ENCODE results near the gene ZNF324.

DNA sequence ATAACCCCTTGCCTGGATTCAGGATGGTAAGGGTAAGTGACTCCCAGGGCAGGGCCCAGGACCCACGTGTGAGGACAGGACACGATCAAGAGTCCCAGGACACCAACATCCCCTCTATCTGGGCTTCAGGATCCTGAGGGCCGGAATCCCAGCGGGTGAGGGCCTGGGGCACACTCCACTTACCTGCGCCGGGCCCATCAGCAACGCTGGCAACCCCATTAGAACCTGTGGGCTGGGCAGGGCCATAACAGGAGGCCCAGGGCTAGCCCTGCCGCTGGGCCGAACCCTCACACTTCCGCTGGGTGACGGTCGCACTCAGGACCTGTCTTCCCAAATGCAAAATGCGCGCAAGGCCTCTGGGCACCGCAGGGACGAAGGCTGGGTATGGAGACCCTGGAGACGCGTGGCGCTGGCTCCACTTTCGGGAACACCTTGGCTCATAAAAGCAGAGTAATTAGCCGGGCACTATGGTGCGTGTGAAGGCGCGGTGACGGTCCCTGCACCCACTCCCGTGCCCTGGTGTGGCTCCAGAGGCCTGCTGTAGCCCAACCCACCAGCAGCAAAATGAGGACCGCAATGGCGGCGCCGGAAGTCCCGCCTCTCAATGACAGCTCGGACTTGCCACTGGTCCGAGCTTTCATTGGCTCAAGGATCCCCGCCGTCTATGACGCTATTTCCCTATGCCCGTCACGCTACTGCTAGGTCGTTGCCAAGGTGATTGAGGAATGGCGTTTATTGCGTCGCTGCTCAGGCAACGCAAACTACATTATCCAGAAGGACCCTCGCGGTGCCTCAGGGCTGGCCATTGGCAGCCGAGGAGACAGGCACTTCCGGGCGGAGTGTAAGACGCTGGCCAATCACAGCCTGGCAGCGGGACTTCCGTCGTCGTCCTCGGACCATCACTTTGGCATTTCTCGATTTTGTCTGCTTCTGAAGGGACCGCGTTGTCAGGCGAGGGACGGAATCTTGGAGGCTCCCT, 27.0 kb upstream of the ZNF324 start, which contains the start of gene ZNF132:
- TF ChIP-seq, protein P1, sequence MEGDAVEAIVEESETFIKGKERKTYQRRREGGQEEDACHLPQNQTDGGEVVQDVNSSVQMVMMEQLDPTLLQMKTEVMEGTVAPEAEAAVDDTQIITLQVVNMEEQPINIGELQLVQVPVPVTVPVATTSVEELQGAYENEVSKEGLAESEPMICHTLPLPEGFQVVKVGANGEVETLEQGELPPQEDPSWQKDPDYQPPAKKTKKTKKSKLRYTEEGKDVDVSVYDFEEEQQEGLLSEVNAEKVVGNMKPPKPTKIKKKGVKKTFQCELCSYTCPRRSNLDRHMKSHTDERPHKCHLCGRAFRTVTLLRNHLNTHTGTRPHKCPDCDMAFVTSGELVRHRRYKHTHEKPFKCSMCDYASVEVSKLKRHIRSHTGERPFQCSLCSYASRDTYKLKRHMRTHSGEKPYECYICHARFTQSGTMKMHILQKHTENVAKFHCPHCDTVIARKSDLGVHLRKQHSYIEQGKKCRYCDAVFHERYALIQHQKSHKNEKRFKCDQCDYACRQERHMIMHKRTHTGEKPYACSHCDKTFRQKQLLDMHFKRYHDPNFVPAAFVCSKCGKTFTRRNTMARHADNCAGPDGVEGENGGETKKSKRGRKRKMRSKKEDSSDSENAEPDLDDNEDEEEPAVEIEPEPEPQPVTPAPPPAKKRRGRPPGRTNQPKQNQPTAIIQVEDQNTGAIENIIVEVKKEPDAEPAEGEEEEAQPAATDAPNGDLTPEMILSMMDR (IDR thresholded peaks at IDR 0.05): no peak
- peak in 1 of 4 donors; percentile 60 for TF ChIP-seq EP300 (IDR thresholded peaks at IDR 0.05)
